Femur (tissue), 1 donor: ENCODE measurements around the gene FARP1.
A peak's percentile ranks its signal among the peaks of the same experiment; 100 is the strongest.

ENCODE experiments used
- DNase-seq: peaks from one replicate; pipeline ENCODE4 v3.0.0-alpha.2; 2017

Gene FARP1, protein sequence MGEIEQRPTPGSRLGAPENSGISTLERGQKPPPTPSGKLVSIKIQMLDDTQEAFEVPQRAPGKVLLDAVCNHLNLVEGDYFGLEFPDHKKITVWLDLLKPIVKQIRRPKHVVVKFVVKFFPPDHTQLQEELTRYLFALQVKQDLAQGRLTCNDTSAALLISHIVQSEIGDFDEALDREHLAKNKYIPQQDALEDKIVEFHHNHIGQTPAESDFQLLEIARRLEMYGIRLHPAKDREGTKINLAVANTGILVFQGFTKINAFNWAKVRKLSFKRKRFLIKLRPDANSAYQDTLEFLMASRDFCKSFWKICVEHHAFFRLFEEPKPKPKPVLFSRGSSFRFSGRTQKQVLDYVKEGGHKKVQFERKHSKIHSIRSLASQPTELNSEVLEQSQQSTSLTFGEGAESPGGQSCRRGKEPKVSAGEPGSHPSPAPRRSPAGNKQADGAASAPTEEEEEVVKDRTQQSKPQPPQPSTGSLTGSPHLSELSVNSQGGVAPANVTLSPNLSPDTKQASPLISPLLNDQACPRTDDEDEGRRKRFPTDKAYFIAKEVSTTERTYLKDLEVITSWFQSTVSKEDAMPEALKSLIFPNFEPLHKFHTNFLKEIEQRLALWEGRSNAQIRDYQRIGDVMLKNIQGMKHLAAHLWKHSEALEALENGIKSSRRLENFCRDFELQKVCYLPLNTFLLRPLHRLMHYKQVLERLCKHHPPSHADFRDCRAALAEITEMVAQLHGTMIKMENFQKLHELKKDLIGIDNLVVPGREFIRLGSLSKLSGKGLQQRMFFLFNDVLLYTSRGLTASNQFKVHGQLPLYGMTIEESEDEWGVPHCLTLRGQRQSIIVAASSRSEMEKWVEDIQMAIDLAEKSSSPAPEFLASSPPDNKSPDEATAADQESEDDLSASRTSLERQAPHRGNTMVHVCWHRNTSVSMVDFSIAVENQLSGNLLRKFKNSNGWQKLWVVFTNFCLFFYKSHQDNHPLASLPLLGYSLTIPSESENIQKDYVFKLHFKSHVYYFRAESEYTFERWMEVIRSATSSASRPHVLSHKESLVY

DNA sequence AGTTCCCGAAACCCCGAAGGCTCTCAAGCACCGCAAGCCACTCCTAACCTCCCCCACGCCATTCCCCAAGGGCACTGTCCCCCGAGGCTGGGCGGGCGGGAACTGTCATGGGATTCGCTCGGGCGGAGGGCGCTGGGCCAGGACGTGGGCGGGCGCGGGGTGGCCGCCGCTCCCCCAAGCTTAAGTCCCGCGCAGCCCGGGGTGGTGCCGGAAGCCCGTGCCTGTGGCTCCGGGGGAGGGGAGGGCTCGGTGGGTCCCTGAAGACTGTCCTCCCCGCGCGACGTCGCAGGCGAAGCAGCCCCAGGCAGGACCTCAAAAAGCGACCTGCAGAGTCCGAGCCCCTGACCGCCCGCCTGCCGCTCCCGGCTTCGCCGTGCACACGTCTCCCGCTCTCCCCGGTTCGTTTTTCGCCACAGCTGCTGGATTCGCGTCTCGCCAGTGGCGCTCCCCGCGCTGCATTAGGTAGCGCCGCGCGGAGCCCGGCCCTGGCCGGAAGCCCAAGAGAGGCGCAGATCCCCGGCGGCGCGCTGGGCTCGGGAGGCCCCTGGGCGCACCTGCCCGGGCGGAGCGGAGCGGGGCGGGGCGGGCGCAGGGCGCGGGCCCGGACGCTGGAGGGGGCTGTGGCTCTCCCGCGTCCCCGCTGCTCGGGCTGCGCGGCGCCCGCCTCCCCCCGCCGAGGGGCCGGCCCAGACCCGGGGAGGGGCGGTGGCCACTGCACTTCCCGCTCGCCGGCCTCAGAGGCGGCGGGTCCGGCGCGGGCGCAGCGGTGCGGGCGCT is at the start of gene FARP1:
Gene FARP1 (plus strand): TSS at position 715 of the 777 bp plus-strand sequence. CDS start 70,149 bp downstream, outside the sequence.
- DNase-seq: peak; percentile 86

DNA sequence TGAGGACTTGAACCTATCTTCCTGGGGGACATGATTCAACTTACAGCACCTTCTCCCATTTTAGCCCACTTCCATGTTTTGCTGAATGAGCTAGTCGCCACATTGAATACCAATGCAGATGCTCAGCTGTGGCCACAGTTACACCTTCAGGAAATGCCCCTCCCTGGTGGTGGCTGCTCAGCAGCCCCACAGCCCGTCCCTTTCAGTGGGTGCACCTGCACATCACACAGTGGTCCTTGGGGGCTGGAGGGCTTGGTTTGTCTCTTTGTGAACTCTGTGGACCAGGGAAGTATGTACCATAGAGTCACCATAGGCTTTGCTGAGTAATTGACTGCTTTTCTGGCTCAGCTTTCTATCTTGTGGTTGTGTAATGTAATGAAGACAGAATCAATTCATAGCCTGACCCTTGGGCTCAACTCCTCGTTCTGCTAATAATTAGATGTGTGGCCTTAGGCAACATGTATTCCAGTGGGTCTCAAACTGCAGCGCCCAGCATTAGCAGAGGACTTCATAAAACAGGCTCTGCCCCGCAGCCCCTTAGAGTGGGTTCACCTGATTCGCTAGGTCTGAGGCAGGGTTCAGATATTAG is 48.1 kb upstream of the FARP1 start:
- no peak for DNase-seq

DNA sequence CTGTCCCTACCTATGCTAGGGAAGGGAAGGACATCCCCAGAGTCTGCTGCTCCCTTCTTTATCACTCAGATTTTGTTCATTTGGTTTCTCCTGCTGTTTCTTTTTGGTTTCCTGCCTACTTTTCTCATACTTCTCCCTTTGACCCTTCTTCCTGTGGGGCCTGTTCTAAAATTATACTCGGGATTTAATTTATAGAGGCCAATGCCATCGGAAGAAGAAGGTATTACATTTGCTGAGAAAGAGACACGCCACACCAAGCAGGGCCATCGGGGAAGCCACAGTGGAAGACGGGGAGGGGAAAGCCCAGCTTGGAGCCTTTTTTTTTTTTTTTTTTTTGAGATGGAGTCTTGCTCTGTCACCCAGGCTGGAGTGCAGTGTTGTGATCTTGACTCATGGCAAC is 46.8 kb upstream of the FARP1 start:
- no peak for DNase-seq

DNA sequence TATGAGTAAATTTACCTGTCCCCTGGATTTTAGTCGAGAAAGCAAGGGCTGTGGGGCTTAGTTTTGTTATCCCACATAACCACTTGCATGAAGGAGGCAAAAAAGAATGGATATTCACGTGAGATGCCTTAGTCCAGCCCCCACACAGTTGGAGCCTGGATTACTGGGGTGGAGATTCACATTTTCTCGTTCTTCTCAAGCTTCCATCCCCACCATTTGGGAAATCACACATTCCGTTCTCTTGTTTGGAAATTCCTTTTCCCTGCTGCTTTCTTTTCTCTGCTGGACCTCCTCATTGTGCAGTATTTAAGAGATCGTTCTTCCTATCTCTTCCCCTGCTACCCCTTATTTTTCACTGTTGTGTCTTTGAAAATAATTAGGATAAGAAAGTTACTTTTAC is 45.1 kb upstream of the FARP1 start:
- DNase-seq: no peak

DNA sequence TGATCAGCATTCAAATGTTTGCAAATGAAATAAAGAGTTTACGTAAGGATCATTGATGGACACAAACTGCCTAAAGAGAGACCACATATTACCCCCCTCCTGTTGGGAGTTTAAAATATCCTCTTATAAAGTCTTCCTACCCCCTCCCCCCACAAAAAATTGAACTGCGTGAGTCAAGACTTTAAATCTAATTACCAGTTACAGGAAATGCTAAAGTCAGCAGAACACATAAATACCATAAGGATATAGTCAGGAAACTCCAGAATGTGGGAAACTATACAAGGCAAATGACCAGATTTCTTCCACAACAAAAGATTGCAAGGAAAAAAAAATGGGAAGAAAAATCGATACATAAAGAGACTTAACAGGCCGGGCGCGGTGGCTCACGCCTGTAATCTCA is 44.4 kb upstream of the FARP1 start:
- DNase-seq: no peak

DNA sequence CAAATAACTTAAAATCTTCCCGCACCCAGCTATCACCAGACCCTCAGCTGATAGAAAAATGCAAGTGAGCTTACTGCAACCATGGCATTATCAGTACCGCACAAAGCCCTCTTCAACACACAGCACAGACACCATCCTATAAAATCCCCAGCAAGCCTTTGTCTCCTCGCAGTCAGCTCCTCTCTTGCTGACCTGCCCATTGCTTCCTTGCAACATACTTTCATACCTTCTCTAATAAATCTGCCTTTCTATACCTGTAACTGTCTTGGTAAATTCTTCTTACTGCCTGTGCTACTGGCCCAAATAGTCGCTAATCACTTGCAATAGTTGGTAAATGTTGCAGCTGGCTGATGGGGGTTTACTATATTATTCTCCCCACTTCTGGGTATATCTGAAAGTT is 43.3 kb upstream of the FARP1 start:
- DNase-seq: no peak

DNA sequence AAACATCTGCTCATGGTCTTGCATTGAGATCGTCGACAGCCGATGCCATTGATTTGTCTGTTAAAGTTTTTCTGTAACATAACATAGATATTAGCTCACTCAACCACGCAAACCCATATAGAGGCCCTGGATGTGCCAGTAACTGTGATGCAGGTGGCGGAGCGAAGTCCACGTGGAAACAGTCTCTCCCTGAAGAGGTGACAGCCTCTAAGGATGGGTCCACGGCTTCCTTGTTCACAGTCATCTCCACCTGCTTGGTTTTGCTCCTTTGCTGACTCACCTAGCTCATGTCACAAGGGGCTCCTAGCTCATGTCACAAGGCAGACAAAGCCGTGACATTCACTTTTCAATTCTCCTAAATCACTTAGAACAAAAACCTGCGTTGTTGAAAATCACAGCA is 42.4 kb upstream of the FARP1 start:
- no peak for DNase-seq

DNA sequence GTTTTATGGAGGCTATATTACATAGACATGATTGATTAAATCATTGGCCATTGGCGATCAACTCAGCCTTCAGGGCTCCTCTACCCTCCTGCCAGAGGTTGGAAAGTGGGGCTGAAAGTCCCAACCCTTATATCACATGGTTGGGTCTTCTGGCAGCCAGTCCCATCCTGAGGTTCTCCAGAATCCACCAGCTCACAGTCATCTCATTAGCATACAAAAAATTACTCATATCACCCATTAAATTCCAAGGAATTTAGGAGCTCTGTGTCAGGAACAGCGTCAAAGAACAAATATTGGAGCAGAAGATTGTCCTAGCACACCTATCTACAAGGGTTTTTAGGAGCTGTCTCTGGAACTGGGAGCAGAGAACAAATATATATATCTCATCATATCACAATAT is 39.4 kb upstream of the FARP1 start:
- no peak for DNase-seq

DNA sequence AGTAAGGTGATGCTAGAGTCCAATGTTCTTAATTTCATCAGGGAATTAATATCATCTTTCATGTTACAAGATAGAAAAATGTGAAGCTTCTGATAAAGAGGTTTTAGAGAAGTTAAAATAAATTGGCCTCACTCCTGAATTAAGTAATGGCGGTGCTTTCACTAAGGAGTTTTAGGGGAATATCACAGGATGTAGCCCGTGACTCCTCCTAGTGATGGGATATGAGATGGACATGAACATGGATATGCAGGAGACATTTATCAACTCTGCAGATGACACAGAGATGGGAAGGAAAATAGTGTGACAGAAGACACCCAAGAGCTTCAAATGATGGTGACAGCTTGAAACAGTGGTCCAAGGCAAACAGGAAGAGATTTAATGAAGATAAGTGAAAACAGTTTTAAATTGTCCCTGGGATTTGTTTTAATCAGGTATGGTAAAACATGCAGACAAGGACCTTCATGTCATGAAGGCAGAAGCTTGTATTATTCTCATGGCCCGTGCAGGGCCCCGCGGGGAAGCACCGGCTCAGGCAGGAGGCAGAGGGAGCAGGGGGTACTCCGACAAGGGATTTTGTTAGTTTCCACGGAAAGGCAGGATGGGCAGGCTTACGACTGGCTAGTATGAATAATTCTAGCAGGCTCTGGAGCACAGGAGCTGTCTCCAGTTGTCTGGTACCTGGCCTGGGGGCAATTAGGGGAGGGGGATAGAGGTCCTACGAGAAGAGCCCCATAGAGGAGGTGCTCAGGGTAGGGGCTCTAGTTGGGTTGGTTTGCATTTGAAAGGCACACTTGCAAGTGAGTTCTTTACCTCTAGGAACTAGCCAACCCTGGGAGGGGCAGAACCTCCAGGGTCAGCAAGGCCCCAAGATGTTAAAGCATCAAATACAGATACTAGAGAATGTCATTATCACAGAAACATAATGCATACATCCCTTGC is 38.7 kb upstream of the FARP1 start:
- no peak for DNase-seq

DNA sequence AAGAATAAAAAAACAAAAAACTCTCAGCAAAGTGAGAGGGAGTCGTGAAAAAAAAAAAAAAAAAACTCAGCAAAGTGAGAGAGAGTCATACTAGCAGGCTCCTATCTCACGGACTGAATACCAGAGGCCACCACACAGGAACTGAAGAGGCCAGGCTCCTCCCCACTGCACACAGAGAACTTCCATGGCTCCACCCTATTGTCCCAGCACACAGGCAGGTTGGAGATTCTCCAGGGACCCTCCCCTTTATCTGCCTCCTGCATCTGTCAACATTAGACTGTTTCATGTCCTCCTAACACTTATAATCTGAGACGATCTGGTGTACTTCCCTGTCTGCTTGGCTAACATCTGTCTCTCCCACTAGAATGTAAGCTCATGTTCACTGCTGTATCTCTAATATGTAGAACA is 37.0 kb upstream of the FARP1 start:
- DNase-seq: no peak

DNA sequence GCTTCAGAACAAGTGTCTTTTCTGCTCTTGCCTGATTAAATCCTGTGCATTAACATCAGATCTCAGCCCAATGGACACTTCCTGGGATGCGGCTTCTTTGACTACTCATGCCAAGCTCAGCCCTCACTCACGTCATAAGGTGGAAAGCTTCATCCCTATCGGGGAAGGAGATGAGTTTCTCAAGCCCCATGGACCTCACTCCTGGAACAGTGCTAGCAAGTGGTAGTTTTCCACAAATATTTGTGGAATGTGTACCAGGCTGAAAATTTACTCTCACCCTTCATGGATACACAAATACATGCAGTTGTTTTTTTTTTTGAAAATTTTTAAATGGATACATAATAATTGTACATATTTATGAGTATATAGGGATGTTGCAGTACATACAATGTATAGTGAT is 34.6 kb upstream of the FARP1 start:
- no peak for DNase-seq

DNA sequence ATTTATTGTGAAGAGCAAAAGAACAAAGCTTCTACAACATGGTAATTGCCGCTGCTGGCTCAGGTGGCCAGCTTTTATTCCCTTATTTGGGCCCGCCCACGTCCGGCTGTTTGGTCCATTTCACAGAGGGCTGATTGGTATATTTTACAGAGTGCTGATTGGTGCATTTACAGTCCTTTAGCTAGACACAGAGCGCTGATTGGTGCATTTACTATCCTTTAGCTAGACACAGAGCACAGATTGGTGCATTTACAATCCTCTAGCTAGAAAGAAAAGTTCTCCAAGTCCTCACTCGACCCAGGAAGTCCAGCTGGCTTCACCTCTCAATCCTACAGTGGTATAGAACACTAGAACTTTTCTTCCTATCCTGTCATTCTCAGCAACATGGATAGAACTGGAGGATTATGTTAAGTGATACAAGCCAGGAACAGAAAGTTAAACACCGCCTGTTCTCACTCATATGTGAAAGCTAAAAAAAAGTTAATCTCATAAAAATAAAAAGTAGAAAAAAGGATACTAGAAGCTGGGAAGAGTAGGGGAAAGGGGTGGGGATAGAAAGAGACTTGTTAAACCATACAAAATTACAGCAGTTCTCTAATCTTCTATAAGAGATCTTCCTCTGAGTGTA is 33.6 kb upstream of the FARP1 start:
- no peak for DNase-seq

DNA sequence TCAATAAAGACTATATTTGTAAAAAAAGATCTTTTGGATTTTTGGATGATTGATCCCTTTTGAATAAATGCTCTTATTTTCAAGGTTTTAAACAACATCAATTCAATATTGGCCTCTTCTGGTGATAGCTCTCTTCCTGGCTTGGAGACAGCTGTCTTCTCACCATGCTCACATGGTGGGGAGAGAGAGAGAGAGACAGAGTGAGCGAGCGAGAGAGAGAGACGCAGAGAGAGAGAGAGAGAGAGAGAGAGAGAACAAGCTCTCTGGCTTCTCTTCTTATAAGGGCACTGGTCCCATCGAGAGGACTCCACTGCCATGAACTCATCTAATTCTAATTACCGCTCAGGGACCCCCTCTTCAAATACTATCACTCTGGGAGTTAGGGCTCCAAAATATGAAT is 32.1 kb upstream of the FARP1 start:
- DNase-seq: no peak

DNA sequence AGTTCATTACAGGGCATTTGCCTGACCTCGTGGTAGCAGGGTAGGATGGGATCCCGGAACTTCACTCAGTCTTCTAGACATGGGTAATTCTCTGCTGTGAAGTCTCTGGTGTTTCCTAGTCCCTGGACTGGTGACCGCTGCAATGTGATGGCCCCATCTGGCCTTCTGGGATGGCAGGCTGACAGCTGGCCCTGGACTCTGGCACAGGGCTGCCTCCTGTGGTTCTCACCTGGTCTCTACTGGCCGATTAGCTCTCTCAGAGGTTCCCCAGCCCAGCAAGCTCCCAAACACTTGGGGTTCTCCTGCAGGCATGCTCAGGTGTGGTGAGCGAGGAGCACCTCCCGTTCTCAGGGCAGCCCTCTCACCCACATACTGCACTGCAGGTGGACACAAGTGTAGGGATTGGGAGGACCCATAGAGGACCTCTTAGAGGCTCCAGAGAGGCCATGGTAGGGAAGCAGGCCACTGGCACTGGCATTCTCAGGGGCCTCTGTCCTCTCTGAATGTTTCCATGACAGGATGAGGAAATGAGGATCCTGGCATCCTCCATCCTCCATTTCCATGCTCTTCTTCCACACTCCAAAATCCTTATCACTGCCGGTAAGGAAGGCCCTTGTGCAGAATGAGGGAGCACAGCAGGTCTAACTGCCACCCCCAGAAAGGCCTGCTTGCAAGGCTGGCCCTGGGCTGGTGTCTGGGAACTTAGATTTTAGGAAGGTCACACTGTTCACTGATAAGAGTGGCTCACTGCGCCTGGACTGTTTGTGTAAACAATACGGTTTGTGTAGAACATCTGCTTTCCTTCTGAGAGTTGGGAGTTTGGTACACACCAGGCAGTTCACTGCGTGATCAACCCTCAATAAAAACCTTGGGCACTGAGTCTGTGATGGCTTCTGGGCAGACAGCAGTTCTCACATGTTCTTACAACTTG is 31.5 kb upstream of the FARP1 start:
- DNase-seq: no peak

DNA sequence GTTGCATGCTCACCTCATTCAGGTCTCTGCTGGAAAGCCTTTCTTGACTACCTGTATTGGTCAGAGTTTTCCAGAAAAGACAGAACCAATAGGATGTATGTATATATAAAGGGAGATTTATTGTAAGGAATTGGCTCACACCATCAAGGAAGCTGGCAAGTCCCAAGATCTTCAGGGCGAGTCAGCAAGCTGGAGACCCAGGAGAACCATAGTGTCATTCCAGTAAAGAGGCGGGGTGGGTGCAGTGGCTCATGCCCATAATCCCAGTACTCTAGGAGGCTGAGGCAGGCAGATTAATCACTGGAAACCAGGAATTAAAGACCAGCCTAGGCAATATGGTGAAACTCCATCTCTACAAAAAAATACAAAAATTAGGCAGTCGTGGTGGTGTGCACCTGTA is 30.4 kb upstream of the FARP1 start:
- no peak for DNase-seq

DNA sequence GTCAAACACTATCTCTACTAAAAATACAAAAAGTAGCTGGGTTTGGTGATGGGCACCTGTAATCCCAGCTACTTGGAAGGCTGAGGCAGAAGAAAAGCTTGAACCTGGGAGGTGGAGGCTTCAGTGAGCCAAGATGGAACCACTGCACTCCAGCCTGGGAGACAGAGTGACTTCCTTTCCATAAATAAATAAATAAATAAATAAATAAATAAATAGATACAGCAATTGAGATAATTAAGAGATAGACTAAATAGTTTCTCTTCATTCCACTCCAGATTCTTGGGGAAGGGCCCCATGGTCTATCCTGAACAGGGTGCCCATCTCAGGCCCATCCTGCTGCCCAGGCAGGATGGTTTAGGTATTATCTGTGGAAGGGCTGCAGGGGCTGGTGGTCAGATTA is 24.0 kb upstream of the FARP1 start:
- no peak for DNase-seq

DNA sequence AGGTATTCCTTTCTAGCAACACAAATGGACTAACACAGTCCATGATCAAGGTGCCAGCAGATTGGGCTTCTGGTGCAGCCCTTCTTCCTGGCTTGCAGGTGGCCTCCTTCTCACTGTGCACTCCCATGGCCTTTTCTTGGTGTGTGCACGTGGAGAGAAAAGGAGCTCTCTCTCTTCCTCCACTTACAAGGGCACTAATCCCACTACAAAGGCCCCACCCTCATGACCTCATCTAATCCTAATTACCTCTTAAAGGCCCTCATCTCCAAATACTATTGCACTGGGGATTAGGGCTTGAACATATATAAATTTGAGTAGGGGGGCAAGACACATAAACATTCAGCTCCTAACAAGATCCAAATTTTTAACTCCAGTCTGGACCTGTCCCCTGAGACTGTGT is 19.7 kb upstream of the FARP1 start:
- DNase-seq: no peak

DNA sequence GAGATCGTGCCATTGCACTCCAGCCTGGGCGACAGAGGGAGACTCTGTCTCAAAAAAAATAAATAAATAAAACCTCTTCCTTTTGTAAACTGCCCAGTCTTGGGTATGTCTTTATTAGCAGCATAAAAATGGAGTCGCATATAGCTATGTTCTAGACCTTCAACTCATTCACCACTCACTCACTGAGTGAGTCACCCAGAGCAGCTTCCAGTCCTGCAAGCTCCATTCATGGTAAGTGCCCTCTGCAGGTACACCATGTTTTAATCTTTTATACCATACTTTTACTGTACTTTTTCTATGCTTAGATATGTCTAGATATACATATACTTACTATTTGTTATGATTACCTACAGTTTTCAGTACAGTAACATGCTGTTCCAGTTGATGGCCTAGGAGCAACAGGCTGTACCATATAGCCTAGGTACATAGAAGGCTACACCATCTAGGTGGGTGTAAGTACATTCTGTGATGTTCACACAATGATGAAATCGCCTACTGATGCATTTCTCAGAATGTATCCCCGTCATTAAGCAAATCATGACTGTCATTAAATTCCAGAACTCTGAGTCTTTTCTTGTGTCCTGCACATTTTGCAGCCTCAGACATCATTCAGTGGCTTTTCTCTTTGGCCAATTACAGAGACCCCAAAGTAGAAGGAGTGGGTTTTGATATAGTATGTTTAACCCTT is 13.7 kb upstream of the FARP1 start:
- DNase-seq: no peak

DNA sequence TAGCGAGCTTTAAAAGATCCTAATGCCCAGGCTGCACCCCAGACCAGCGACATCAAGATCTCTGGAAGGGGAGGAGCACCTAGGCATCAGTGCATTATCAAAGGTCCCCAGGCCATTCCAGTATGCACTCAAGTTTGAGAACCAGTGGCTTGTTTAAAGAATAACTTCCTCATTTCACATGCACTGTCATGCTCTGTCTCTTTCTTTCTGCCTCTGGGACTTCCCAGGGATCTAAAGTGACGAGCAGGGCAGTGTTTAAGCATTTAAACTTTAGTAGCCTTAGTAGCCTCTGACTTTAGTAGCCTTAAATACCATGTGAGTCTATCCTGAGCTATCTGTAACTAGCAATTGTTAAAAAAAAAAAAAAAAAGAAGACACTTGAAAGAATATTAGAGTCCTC is 8.9 kb upstream of the FARP1 start:
- no peak for DNase-seq
